DOHH2 (cell line): ENCODE measurements around the gene TNFAIP2.

ENCODE experiments used
- CTCF ChIP-seq: fragments of 200-600 bp; sonication (generic); IDR thresholded peaks from one replicate; pipeline ENCODE4 v1.5.1; 2014; ENCODE audit warnings: antibody characterized with exemption, mild to moderate bottlenecking, low read depth, low read length; ENCODE audit not compliant: poor library complexity, severe bottlenecking
- EZH2phosphoT487 ChIP-seq: fragments of 200-600 bp; sonication (generic); IDR thresholded peaks from 2 replicates; pipeline ENCODE4 v1.6.1; 2017; ENCODE audit warnings: borderline replicate concordance, mild to moderate bottlenecking, antibody characterized with exemption, low read length, moderate library complexity, mixed read lengths

- TF ChIP-seq CTCF (no peak), EZH2phosphoT487 (no peak)
Observed at GRCh38 chr14:103101963-103102688, 21.1 kb upstream of the TNFAIP2 start.
